SK-N-DZ (cell line): Measurements from ENCODE around the gene AGRN.
A peak's percentile ranks its signal among the peaks of the same experiment; 100 is the strongest.
"Not testable (repeated sequence)": the region's sequence is repeated elsewhere in the genome, so short reads cannot be mapped to it uniquely, and the experiment has no call there.

ENCODE experiments used
- DNase-seq: peaks from one replicate; pipeline ENCODE4 v3.0.0-alpha.2; 2015; ENCODE audit warnings: low spot score

The AGRN gene

GRCh38 chr1:981955-982558 lies 37.9 kb upstream of the AGRN start, which contains the start of gene PERM1:
PERM1 (minus strand) TSS chr1:982093; CDS start chr1:981029, 1,064 bp downstream.
- DNase-seq = no peak

- DNase-seq = no peak
These were observed 37.0 kb upstream of the AGRN start for GRCh38 chr1:982765-983436.

- no peak for DNase-seq
These were observed 36.0 kb upstream of the AGRN start for GRCh38 chr1:983798-984475.

- DNase-seq = no peak
These were observed 35.5 kb upstream of the AGRN start for GRCh38 chr1:984476-984814.

- DNase-seq = no peak
These were observed 34.8 kb upstream of the AGRN start for GRCh38 chr1:985126-985525.

GRCh38 chr1:988061-988460 lies 31.9 kb upstream of the AGRN start:
- not testable (repeated sequence) for DNase-seq

GRCh38 chr1:991275-991674 lies 28.6 kb upstream of the AGRN start:
- not testable (repeated sequence) for DNase-seq

- DNase-seq = no peak
These were observed 28.0 kb upstream of the AGRN start for GRCh38 chr1:991895-992294.

- no peak for DNase-seq
These were observed 27.6 kb upstream of the AGRN start for GRCh38 chr1:992362-992761.

- DNase-seq = no peak
These were observed 26.4 kb upstream of the AGRN start for GRCh38 chr1:993379-993995.

- not testable (repeated sequence) for DNase-seq
These were observed 25.4 kb upstream of the AGRN start for GRCh38 chr1:994546-994945.

- no peak for DNase-seq
These were observed 24.0 kb upstream of the AGRN start for GRCh38 chr1:995665-996633.

- DNase-seq = no peak
These were observed 22.8 kb upstream of the AGRN start for GRCh38 chr1:996851-997712.

GRCh38 chr1:997713-997992 lies 22.3 kb upstream of the AGRN start:
- no peak for DNase-seq

- DNase-seq = peak; percentile 54
These were observed 21.8 kb upstream of the AGRN start for GRCh38 chr1:997993-998744.

- DNase-seq = no peak
These were observed 21.2 kb upstream of the AGRN start for GRCh38 chr1:998745-998994.

GRCh38 chr1:998995-999724 lies 20.8 kb upstream of the AGRN start:
- DNase-seq = no peak

GRCh38 chr1:999725-1000356 lies 20.1 kb upstream of the AGRN start, which contains the start of gene HES4:
HES4 (minus strand) TSS chr1:1000097; CDS start chr1:999973, 124 bp downstream.
- DNase-seq = peak; percentile 87
